Heart right ventricle (tissue), 16 donors: ENCODE measurements around the gene HERPUD1. TPM values are rescaled to one million over a fixed set of nuclear protein-coding genes. Genes with fewer than 3 reads are reported as not detected.

Experiments
- ATAC-seq, 8 donors: fragments of 200-7000 bp; cut with Tn5 transposase; one replicate each; pipeline ENCODE4 v1.9.1; 2020; ENCODE audit warnings: mild to moderate bottlenecking in 8 of 8, moderate library complexity in 8 of 8, moderate number of reproducible peaks in 1 of 8
- DNase-seq, 2 donors: peaks; one replicate each; pipeline ENCODE4 v3.0.0-alpha.2; 2020
- H3K27ac ChIP-seq, 10 donors: fragments of 200-600 bp; sonication (generic) in 2 of 10; one replicate each; pipeline versions ENCODE4 v1.5.0 to v1.8.0; 2020 to 2022; ENCODE audit warnings: mild to moderate bottlenecking in 3 of 10
- H3K27me3 ChIP-seq, 7 donors: fragments of 200-600 bp; one replicate each; pipeline ENCODE4 v1.8.0; 2021 to 2022; ENCODE audit warnings: mild to moderate bottlenecking in 2 of 7
- H3K36me3 ChIP-seq, 9 donors: fragments of 200-600 bp; sonication (generic) in 1 of 9; one replicate each; pipeline versions ENCODE4 v1.5.0 to v1.8.0; 2020 to 2022; ENCODE audit warnings: mild to moderate bottlenecking in 2 of 9
- H3K4me1 ChIP-seq, 9 donors: fragments of 200-600 bp; sonication (generic) in 1 of 9; one replicate each; pipeline versions ENCODE4 v1.5.0 to v1.8.0; 2020 to 2022; ENCODE audit warnings: mild to moderate bottlenecking in 4 of 9
- H3K4me3 ChIP-seq, 10 donors: fragments of 200-600 bp; sonication (generic) in 2 of 10; one replicate each; pipeline versions ENCODE4 v1.5.0 to v1.8.0; 2020 to 2022; ENCODE audit warnings: mild to moderate bottlenecking in 7 of 10, moderate library complexity in 2 of 10
- H3K9me3 ChIP-seq, 11 donors: fragments of 200-600 bp in 10 of 11; sonication (generic) in 2 of 11; one replicate each; pipeline versions ENCODE4 v1.5.0 to v1.8.0; 2013 to 2022; ENCODE audit warnings: mild to moderate bottlenecking in 2 of 11, control low read depth in 1 of 11, moderate library complexity in 1 of 11
- CTCF ChIP-seq, 9 donors: fragments of 200-600 bp; sonication (generic) in 2 of 9; IDR thresholded peaks; one replicate each; pipeline versions ENCODE4 v1.5.0 to v1.8.0; 2021 to 2022; ENCODE audit warnings: antibody characterized with exemption in 9 of 9, mild to moderate bottlenecking in 5 of 9, moderate library complexity in 1 of 9
- WGBS, 2 donors: extraction: QIAGEN DNeasy Blood & Tissue Kit; methylation state at CpG; one replicate each; pipeline ENCODE4 v1.1.7; 2013; ENCODE audit warnings: inconsistent platforms in 1 of 2; 5-methylcytosine and 5-hydroxymethylcytosine counted together
- intact Hi-C, 10 donors: fragments of 100-400 bp; cut with DNase I; formaldehyde crosslinking; loops; one replicate each; pipeline versions ENCODE4 v1.11.1 to v1.14.2; 2022
- polyA plus RNA-seq, 2 donors: library from polyadenylated mRNA; stranded (reverse); fragments of 200-250 nt; gene quantifications; one replicate each; pipeline ENCODE4 v1.2.3, GENCODE V29; 2013
- total RNA-seq, 10 donors: library from RNA; stranded (reverse); fragmentation: NEBNext Ultra II Directional in 3 of 10; extraction: Animal tissue kit (Norgen Biotek cat#: 25700) in 3 of 10; gene quantifications; one replicate each; pipeline versions ENCODE4 v1.2.1 to v1.2.4, GENCODE V29; 2021 to 2023
- donor health status: Arrhythmogenic right ventricular cardiomyopathy.
- donor health status: ischemic (EF 13 %, LVEDD 7.1; RV severe dilation, severe dysfunction).
- donor health status: healthy with polysubstance abuse.
- donor health status: DM: no; HTN: yes; CAD: no.
- donor health status: DM: no; HTN: no; CAD: no.
- donor health status: ischemic (EF 25% LVEDD 6.9; RV normal size, moderate dysfunction).
- donor health status: ischemic (EF 25% LVEDD 5.7; RV mildly dilated, moderate dysfunction).
- donor health status: healthy.
- donor health status: DM: yes; HTN: yes; CAD: no.
- donor health status: Ischemic cardiomyopathy.
- donor health status: ischemic (EF 35%, LVEDD 5.7; RV mildly dilated, moderate dysfunction).
- donor health status: nonischemic (EF 11% LVEDD 7.7; RV severe dilation, severe dysfunction).
- donor health status: DM: yes; HTN: yes; CAD: no.
- donor health status: PGD.
- donor health status: ischemic (EF 29% LVEDD 5.4; RV normal size, mild dysfunction).
- donor health status: nonischemic (EF 23%, LVEDD 6.1; RV moderate dilation, normal function).

HERPUD1 gene
- total and polyA plus RNA-seq, 12 donors: 29.6 to 175 (median 128) TPM

GRCh38 chr16:56889206-56889605 is 42.7 kb upstream of the HERPUD1 start:
- 94% methylated on average over 5 of the region's 5 CpGs for WGBS, 2 donors
- DNase-seq: no peak
- no peaks in the 10 kb centered on the region for H3K9me3 ChIP-seq
- intact Hi-C loops: no loop called here
- no peaks in the 10 kb centered on the region for H3K27me3 ChIP-seq
- H3K36me3 ChIP-seq: no peaks in the 10 kb centered on the region
- no peaks in the 10 kb centered on the region for H3K4me1 ChIP-seq
- no peak overlapping the region for H3K27ac ChIP-seq
- no peak for TF ChIP-seq CTCF (IDR thresholded peaks at IDR 0.05)
- ATAC-seq: no peak
- H3K4me3 ChIP-seq: no peak overlapping the region

- H3K36me3 ChIP-seq: no peaks in the 10 kb centered on the region
- intact Hi-C loops: no loop called here
- no peak for DNase-seq
- H3K9me3 ChIP-seq: no peaks in the 10 kb centered on the region
- H3K27me3 ChIP-seq: no peaks in the 10 kb centered on the region
- H3K4me3 ChIP-seq: no peak overlapping the region
- no peak for ATAC-seq
- no peak overlapping the region for H3K27ac ChIP-seq
- 79 to 82% methylated on average over 11 of the region's 11 CpGs for WGBS, 2 donors
- no peak for TF ChIP-seq CTCF (IDR thresholded peaks at IDR 0.05)
- H3K4me1 ChIP-seq: no peaks in the 10 kb centered on the region
These were observed 40.3 kb upstream of the HERPUD1 start for GRCh38 chr16:56891685-56892084.

GRCh38 chr16:56892705-56893104 is 39.2 kb upstream of the HERPUD1 start:
- no peak overlapping the region for H3K27ac ChIP-seq
- ATAC-seq (no peak), DNase-seq (no peak)
- H3K9me3 ChIP-seq: no peaks in the 10 kb centered on the region
- TF ChIP-seq CTCF (IDR thresholded peaks at IDR 0.05): no peak
- intact Hi-C loops: no loop called here
- H3K36me3 ChIP-seq: no peaks in the 10 kb centered on the region
- H3K4me1 ChIP-seq: no peaks in the 10 kb centered on the region
- no peak overlapping the region for H3K4me3 ChIP-seq
- 82 to 86% methylated on average over 14 of the region's 14 CpGs for WGBS, 2 donors
- no peaks in the 10 kb centered on the region for H3K27me3 ChIP-seq

- no peak for TF ChIP-seq CTCF (IDR thresholded peaks at IDR 0.05)
- Histone ChIP-seq H3K27me3 (no peaks in the 10 kb centered on the region), H3K36me3 (no peaks in the 10 kb centered on the region), H3K9me3 (no peaks in the 10 kb centered on the region), H3K4me1 (no peaks in the 10 kb centered on the region), H3K27ac (no peak overlapping the region), H3K4me3 (no peak overlapping the region)
- no peak for DNase-seq
- ATAC-seq: no peak
- intact Hi-C loops: no loop called here
- 85 to 89% methylated on average over 12 of the region's 12 CpGs for WGBS, 2 donors
These were observed 37.5 kb upstream of the HERPUD1 start for GRCh38 chr16:56894331-56894917.
